ENCODE measurements around the gene ZNRD2. TPM values are rescaled to one million over a fixed set of nuclear protein-coding genes. Genes with fewer than 3 reads are reported as not detected.
A peak's percentile ranks its signal among the peaks of the same experiment; 100 is the strongest.

Gene ZNRD2
- total and polyA plus RNA-seq, 10 of the 15 experiments (the other 5 are each of a cell fraction or from before 2014, with no cell fraction given): 7.9 to 111 (median 55.4) TPM

DNA sequence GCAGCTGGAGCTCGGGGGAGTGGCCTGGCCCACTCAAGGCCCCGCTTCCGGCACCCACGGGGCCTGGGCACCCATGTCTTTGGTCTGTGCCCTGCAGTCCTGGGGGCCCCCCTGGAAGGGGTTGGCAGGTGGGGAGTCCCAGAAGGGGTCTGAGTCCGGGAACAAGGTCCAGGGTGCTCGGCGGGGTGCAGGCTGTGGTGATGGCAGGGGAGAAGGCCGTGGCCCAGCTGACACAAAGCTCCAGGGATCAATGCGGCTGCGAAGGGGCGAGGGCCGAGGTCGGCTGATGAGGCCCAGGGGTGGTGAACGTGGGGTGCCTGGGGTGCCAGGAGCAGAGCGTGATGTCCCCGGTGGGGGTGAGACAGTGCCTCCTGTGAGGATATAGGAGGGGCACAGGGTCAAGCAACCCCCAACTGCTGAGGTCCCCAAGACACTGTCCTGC lies 28.0 kb downstream of the ZNRD2 start:
- no peak for FAIRE-seq

DNA sequence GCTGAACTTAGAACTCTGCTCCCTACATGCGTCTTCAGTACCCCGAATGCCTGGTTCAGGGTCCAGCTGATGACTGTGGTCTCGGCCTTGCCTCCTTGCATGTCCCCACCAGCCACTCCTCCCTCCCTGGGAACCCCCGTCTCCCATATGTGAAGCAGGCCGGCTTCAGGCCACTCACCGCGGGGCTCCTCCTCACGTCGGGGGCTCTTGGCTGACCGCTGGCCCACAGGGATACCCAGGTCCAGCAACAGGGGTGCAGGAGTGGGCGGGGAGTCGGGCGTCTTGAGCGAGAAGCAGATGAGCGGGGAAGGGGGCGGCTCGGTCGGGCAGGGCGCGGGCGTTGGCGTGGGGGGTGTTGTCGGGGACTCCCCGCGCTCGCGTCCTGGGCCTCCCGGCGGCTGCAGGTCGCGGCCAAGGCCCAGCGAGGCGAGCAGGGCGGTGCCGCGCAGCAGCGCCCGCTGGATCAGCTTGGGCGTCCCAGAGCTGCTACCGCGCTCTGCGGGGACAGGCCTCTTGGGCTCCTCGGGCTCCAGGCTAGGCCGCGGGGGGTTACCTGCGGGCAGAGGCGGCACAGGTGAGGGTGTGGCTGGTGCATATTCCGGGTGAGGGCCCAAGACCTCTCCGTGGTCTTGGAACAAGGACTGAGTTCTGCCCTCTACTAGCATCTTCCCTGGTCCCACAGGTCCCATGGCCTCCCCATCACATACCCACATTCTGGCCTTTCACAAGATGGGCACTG lies 29.1 kb downstream of the ZNRD2 start:
- DNase-seq (ENCODE audit: low read depth, low spot score) (no peak), ATAC-seq (no peak), FAIRE-seq (no peak)
- H3K9me3 ChIP-seq (replicated peaks; ENCODE audit: control insufficient read depth, insufficient read depth, low read length): no peaks in the 10 kb centered on the region
- no peak overlapping the region for H3K9ac ChIP-seq (ENCODE audit: control insufficient read depth, insufficient read depth, low read length)
- H3K4me1 ChIP-seq (ENCODE audit: control insufficient read depth, insufficient read depth, low read length): no peaks in the 10 kb centered on the region
- ChIA-PET POLR2A (interaction anchor here (1.5 kb wide), 1 partner anchor 13 kb away, joined by 3 read pairs; no protein-coding TSS in a partner anchor), SMC1A (ENCODE audit: uncharacterized antibody, unreplicated experiment) (interaction anchor here (1.8 kb wide), 1 partner anchor 10 kb away, joined by 7 read pairs; no protein-coding TSS in a partner anchor), RAD21 (ENCODE audit: unreplicated experiment) (no interaction called here), CTCF (no interaction called here)
- WGBS (ENCODE audit: insufficient coverage, insufficient replicate concordance, low lambda C conversion rate, missing lambda C conversion rate): over 99% methylated on average over 16 of the region's 49 CpGs
- BruUV-seq (replicated peaks): no TSS peak
- no peak overlapping the region for H3K27ac ChIP-seq (ENCODE audit: control insufficient read depth, insufficient read depth)
- no peaks in the 10 kb centered on the region for H4K20me1 ChIP-seq (ENCODE audit: control insufficient read depth, insufficient read depth)
- H3K79me2 ChIP-seq (ENCODE audit: control insufficient read depth, insufficient read depth, low read length): no peaks in the 10 kb centered on the region
- TF ChIP-seq BACH1 (IDR thresholded peaks at IDR 0.05; ENCODE audit: borderline replicate concordance): no peak
- peaks cover 0 to 6% of the 10 kb centered on the region in 2 experiments; a peak in 3 of 4 replicates for H3K36me3 ChIP-seq (ENCODE audit: control insufficient read depth in 2 of 2, insufficient read depth in 2 of 2, low read length in 1 of 2)
- in situ Hi-C loops (cut with MboI) (no loop called here), intact Hi-C loops (cut with micrococcal nuclease; ENCODE audit: unreplicated experiment) (no loop called here)
- H3K4me3 ChIP-seq: no peak overlapping the region
- H3K4me2 ChIP-seq (ENCODE audit: control insufficient read depth, insufficient read depth): no peak overlapping the region
- H2AFZ ChIP-seq (ENCODE audit: control insufficient read depth, low read depth, low read length): no peak overlapping the region
- no peaks in the 10 kb centered on the region for H3K27me3 ChIP-seq (replicated peaks in 1 of 2; ENCODE audit: control insufficient read depth in 2 of 2, insufficient read depth in 2 of 2, low read length in 1 of 2)

More for the DNA sequence above, 28.0 kb downstream of the ZNRD2 start:
- Histone ChIP-seq H3K27ac (ENCODE audit: control insufficient read depth, insufficient read depth) (no peak overlapping the region), H2AFZ (ENCODE audit: control insufficient read depth, low read depth, low read length) (no peak overlapping the region), H3K79me2 (ENCODE audit: control insufficient read depth, insufficient read depth, low read length) (no peaks in the 10 kb centered on the region), H3K4me1 (ENCODE audit: control insufficient read depth, insufficient read depth, low read length) (no peaks in the 10 kb centered on the region), H3K4me3 (no peak overlapping the region), H3K4me2 (ENCODE audit: control insufficient read depth, insufficient read depth) (no peak overlapping the region), H3K9me3 (replicated peaks; ENCODE audit: control insufficient read depth, insufficient read depth, low read length) (no peaks in the 10 kb centered on the region), H3K9ac (ENCODE audit: control insufficient read depth, insufficient read depth, low read length) (no peak overlapping the region), H3K36me3 (ENCODE audit: control insufficient read depth in 2 of 2, insufficient read depth in 2 of 2, low read length in 1 of 2) (peaks cover 0 to 3% of the 10 kb centered on the region in 2 experiments; a peak in 3 of 4 replicates), H4K20me1 (ENCODE audit: control insufficient read depth, insufficient read depth) (no peaks in the 10 kb centered on the region), H3K27me3 (replicated peaks in 1 of 2; ENCODE audit: control insufficient read depth in 2 of 2, insufficient read depth in 2 of 2, low read length in 1 of 2) (no peaks in the 10 kb centered on the region)
- intact Hi-C loops (cut with micrococcal nuclease; ENCODE audit: unreplicated experiment): no loop called here
- ChIA-PET POLR2A (interaction anchor here (1.5 kb wide), 1 partner anchor 14 kb away, joined by 3 read pairs; no protein-coding TSS in a partner anchor), RAD21 (ENCODE audit: unreplicated experiment) (no interaction called here), CTCF (interaction anchor here (1.5 kb wide), 1 partner anchor 25 kb away, joined by 6 read pairs; no protein-coding TSS in a partner anchor), SMC1A (ENCODE audit: uncharacterized antibody, unreplicated experiment) (interaction anchor here (1.8 kb wide), 1 partner anchor 9 kb away, joined by 7 read pairs; no protein-coding TSS in a partner anchor)
- in situ Hi-C loops (cut with MboI): no loop called here
- ATAC-seq (no peak), DNase-seq (ENCODE audit: low read depth, low spot score) (no peak)
- WGBS (ENCODE audit: insufficient coverage, insufficient replicate concordance, low lambda C conversion rate, missing lambda C conversion rate): 87% methylated on average over 16 of the region's 16 CpGs
- no peak for TF ChIP-seq ATF7 (IDR thresholded peaks at IDR 0.05; ENCODE audit: low read depth)
- TF ChIP-seq POLR2A (IDR thresholded peaks at IDR 0.05; ENCODE audit: low read depth, low read length): peak; percentile 38
- no TSS peak for BruUV-seq (replicated peaks)
